Keratinocyte (primary cell): ENCODE data around the gene RMC1. TPM values are rescaled to one million over a fixed set of nuclear protein-coding genes. Genes with fewer than 3 reads are reported as not detected.

Source experiments
- DNase-seq: peaks from one replicate; pipeline ENCODE4 v3.0.0-alpha.2; 2011; ENCODE audit warnings: low read depth, missing footprints, low spot score
- FAIRE-seq: peaks from 2 replicates; lab custom pipeline; 2011; peaks lifted over from hg19 to GRCh38; lab: Jason Lieb, UNC
- H2AFZ ChIP-seq: 2 replicates; pipeline ENCODE4 v1.6.0; 2012; ENCODE audit warnings: low read length, control low read depth, inconsistent platforms; ENCODE audit not compliant: control insufficient read depth
- H3K27ac ChIP-seq: 2 replicates; pipeline ENCODE4 v1.5.1; 2011; ENCODE audit warnings: low read length; ENCODE audit not compliant: control insufficient read depth, insufficient read depth
- H3K27me3 ChIP-seq: 3 replicates; pipeline ENCODE4 v1.6.0; 2011; ENCODE audit warnings: low read length; ENCODE audit not compliant: control insufficient read depth, insufficient read depth; ENCODE audit errors: extremely low read depth
- H3K36me3 ChIP-seq, 2 experiments: 2 replicates in 1 of 2; 3 replicates in 1 of 2; pipeline ENCODE4 v1.5.1; 2011; ENCODE audit warnings: low read length in 2 of 2, mild to moderate bottlenecking in 1 of 2; ENCODE audit not compliant: control insufficient read depth in 2 of 2, insufficient read depth in 2 of 2; ENCODE audit errors: extremely low read depth in 1 of 2
- H3K4me1 ChIP-seq: 3 replicates; pipeline ENCODE4 v1.5.1; 2011; ENCODE audit warnings: low read length; ENCODE audit not compliant: control insufficient read depth, insufficient read depth; ENCODE audit errors: extremely low read depth
- H3K4me2 ChIP-seq: 3 replicates; pipeline ENCODE4 v1.6.0; 2011; ENCODE audit warnings: low read depth, low read length; ENCODE audit not compliant: control insufficient read depth, insufficient read depth; ENCODE audit errors: extremely low read depth
- H3K4me3 ChIP-seq, 3 experiments: fragments of 200-600 bp in 1 of 3; sonication (generic) in 1 of 3; 2 replicates in 2 of 3; 3 replicates in 1 of 3; pipeline ENCODE4 v1.5.1; 2011 to 2016; ENCODE audit warnings: low read length in 3 of 3, mild to moderate bottlenecking in 3 of 3, control low read depth in 2 of 3, inconsistent platforms in 1 of 3, low read depth in 1 of 3, mixed read lengths in 1 of 3, mixed run types in 1 of 3, moderate library complexity in 1 of 3; ENCODE audit not compliant: control insufficient read depth in 2 of 3, insufficient read depth in 2 of 3; ENCODE audit errors: extremely low read depth in 1 of 3
- H3K79me2 ChIP-seq: 2 replicates; pipeline ENCODE4 v1.6.0; 2012; ENCODE audit warnings: low read length; ENCODE audit not compliant: control insufficient read depth, insufficient read depth
- H3K9ac ChIP-seq: 3 replicates; pipeline ENCODE4 v1.6.0; 2011; ENCODE audit warnings: low read length; ENCODE audit not compliant: control insufficient read depth, insufficient read depth; ENCODE audit errors: extremely low read depth
- H3K9me1 ChIP-seq: 3 replicates; pipeline ENCODE4 v1.6.0; 2011; ENCODE audit warnings: low read length; ENCODE audit not compliant: control insufficient read depth, insufficient read depth; ENCODE audit errors: extremely low read depth
- H3K9me3 ChIP-seq: 2 replicates; pipeline ENCODE4 v1.5.1; 2012; ENCODE audit warnings: low read depth, low read length; ENCODE audit not compliant: control insufficient read depth
- H4K20me1 ChIP-seq: 3 replicates; pipeline ENCODE4 v1.6.0; 2011; ENCODE audit warnings: low read length; ENCODE audit not compliant: control insufficient read depth, insufficient read depth; ENCODE audit errors: extremely low read depth
- EZH2 ChIP-seq: IDR thresholded peaks from one replicate; pipeline ENCODE4 v1.6.1; 2012; ENCODE audit warnings: inconsistent platforms, mild to moderate bottlenecking, low read length, moderate library complexity
- dilution Hi-C: fragments of 300-500 bp; cut with MboI; formaldehyde crosslinking; loops from one replicate; pipeline ENCODE4 v1.7.0; 2020; ENCODE audit warnings: low sequenced_read_pairs; ENCODE audit not compliant: extremely low pct_ligation_motif_present
- polyA plus RNA-seq, 5 experiments: library from polyadenylated mRNA; depleted of rRNA in 3 of 5; stranded (reverse) in 3 of 5; stranded (forward) in 1 of 5; unstranded in 1 of 5; fragments of >200 nt; gene quantifications; 1 replicate in 1 of 5; 2 replicates in 3 of 5; 3 replicates in 1 of 5; pipeline versions ENCODE4 v1.2.1 to v1.2.3, GENCODE V29; 2011 to 2012; ENCODE audit warnings: missing spikeins in 2 of 5, low read depth in 1 of 5, low replicate concordance in 1 of 5
- TF ChIP-seq, protein P1 (sequence below), 3 experiments: IDR thresholded peaks in 1 of 3; conservative IDR thresholded peaks in 1 of 3; optimal IDR thresholded peaks in 1 of 3; 2 replicates in 2 of 3; 3 replicates in 1 of 3; pipeline versions ENCODE3 to v1.5.1; 2011; ENCODE audit warnings: low read length in 3 of 3, mild to moderate bottlenecking in 3 of 3, moderate library complexity in 2 of 3, control low read depth in 1 of 3, inconsistent platforms in 1 of 3; ENCODE audit not compliant: insufficient read depth in 2 of 3; ENCODE audit errors: extremely low read depth in 1 of 3

The RMC1 gene
- polyA plus RNA-seq, 1 donor (not counting 4 experiments of a cell fraction or from before 2014, with no cell fraction given) = 26.4 TPM

DNA sequence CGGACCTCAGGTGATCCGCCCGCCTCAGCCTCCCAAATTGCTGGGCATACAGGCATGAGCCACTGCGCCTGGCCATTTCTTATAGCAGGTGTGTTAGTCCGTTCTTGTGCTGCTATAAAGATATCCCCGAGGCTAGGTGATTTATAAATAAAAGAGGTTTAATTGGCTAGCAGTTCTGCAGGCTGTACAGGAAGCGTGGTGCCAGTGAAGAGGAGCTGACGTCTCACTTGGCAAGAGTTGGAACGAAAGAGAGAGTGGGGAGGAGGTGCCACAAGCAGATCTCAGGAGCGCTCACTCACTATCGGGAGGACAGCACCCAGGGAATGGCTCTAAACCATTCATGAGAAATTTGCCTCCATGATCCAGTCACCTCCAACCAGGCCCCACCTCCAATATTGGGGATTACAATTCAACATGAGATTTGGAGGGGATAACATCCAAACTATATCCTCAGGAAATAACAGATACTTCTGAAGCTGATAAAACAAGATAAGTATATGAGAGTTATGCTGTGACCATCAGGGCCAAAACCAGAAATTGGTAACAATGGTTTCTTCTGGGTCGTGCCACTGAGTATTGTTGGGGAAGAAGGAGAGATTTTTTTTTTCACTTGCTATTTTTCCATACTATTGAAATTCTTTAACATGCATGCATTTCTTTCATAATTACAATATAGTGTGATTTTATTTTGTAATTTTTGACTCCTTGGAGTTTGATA is 7.4 kb upstream of the RMC1 start:
- H3K4me3 ChIP-seq = no peak overlapping the region
- no peaks in the 10 kb centered on the region for H3K9me3 ChIP-seq
- FAIRE-seq (no peak), DNase-seq (peak; percentile 74)
- no peak for TF ChIP-seq EZH2
- TF ChIP-seq, protein P1, sequence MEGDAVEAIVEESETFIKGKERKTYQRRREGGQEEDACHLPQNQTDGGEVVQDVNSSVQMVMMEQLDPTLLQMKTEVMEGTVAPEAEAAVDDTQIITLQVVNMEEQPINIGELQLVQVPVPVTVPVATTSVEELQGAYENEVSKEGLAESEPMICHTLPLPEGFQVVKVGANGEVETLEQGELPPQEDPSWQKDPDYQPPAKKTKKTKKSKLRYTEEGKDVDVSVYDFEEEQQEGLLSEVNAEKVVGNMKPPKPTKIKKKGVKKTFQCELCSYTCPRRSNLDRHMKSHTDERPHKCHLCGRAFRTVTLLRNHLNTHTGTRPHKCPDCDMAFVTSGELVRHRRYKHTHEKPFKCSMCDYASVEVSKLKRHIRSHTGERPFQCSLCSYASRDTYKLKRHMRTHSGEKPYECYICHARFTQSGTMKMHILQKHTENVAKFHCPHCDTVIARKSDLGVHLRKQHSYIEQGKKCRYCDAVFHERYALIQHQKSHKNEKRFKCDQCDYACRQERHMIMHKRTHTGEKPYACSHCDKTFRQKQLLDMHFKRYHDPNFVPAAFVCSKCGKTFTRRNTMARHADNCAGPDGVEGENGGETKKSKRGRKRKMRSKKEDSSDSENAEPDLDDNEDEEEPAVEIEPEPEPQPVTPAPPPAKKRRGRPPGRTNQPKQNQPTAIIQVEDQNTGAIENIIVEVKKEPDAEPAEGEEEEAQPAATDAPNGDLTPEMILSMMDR (optimal IDR thresholded peaks at IDR 0.05 in 1 of 3, IDR thresholded peaks at IDR 0.05 in 1 of 3, conservative IDR thresholded peaks at IDR 0.05 in 1 of 3; ENCODE audit: extremely low read depth in 1 of 3, insufficient read depth in 2 of 3, low read length in 3 of 3) = no peak
- peak overlapping the region; percentile 5 for H3K27ac ChIP-seq
- H2AFZ ChIP-seq = peak overlapping the region; percentile 74
- no peaks in the 10 kb centered on the region for H3K36me3 ChIP-seq
- H3K4me2 ChIP-seq = peak overlapping the region; percentile 39
- H3K9me1 ChIP-seq = no peaks in the 10 kb centered on the region
- H3K79me2 ChIP-seq = no peaks in the 10 kb centered on the region
- H3K9ac ChIP-seq = no peak overlapping the region
- no peaks in the 10 kb centered on the region for H3K27me3 ChIP-seq
- peaks cover 20% of the 10 kb centered on the region for H3K4me1 ChIP-seq
- H4K20me1 ChIP-seq = no peaks in the 10 kb centered on the region
- dilution Hi-C loops = no loop called here

DNA sequence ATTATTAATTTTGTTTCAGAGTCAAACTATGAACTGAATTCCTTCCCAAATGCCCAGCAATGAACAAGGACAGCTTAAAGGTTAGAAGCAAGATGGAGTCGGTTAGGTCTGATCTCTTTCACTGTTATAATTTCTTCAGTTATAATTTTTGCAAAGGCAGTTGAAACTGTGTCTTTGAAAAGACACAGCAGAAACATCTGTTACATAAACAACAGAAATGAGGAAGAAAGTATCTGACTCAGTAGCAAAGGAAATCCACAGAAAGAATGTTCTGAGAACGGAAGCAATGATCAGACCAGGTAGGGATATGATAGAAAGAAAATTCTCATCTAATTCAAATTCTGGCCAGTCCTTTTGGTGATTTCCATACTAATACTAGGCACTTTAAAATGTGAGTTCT is 5.2 kb upstream of the RMC1 start:
- no peak overlapping the region for H3K4me2 ChIP-seq
- H3K4me1 ChIP-seq = peaks cover 28% of the 10 kb centered on the region
- H3K36me3 ChIP-seq = no peaks in the 10 kb centered on the region
- H3K9ac ChIP-seq = no peak overlapping the region
- no peaks in the 10 kb centered on the region for H3K79me2 ChIP-seq
- no peak for FAIRE-seq
- no peak overlapping the region for H2AFZ ChIP-seq
- no peaks in the 10 kb centered on the region for H4K20me1 ChIP-seq
- no peaks in the 10 kb centered on the region for H3K9me1 ChIP-seq
- H3K27me3 ChIP-seq = no peaks in the 10 kb centered on the region
- H3K27ac ChIP-seq = no peak overlapping the region
- dilution Hi-C loops = no loop called here
- no peak overlapping the region for H3K4me3 ChIP-seq
- no peak for DNase-seq
- no peak for TF ChIP-seq EZH2
- TF ChIP-seq, protein P1 (optimal IDR thresholded peaks at IDR 0.05 in 1 of 3, IDR thresholded peaks at IDR 0.05 in 1 of 3, conservative IDR thresholded peaks at IDR 0.05 in 1 of 3; ENCODE audit: extremely low read depth in 1 of 3, insufficient read depth in 2 of 3, low read length in 3 of 3) = no peak
- no peaks in the 10 kb centered on the region for H3K9me3 ChIP-seq
